Activated CD4-positive, alpha-beta memory T cell treated with anti-CD3 and anti-CD28 coated beads for 36 hours (primary cell): ENCODE data around the gene ACP2. TPM values are rescaled to one million over a fixed set of nuclear protein-coding genes. Genes with fewer than 3 reads are reported as not detected.

ENCODE experiments used
- CTCF ChIA-PET: fragments of 350-600 bp; sonication (Branson Sonifier 250); formaldehyde crosslinking; loops from one replicate; lab custom pipeline; 2021; ENCODE audit warnings: antibody characterized with exemption, inconsistent platforms; lab: Charles Lee
- POLR2A ChIA-PET: fragments of 350-600 bp; sonication (Branson Sonifier 250); formaldehyde crosslinking; loops from one replicate; lab custom pipeline; 2021; ENCODE audit warnings: antibody characterized with exemption; lab: Charles Lee
- DNase-seq: peaks from one replicate; pipeline ENCODE4 v3.0.0-alpha.2; 2020
- H3K27ac Mint-ChIP-seq: one replicate; pipeline ENCODE4 v1.8.0; 2021; ENCODE audit warnings: mixed read lengths
- H3K27me3 Mint-ChIP-seq: one replicate; pipeline ENCODE4 v1.8.0; 2021; ENCODE audit warnings: mixed read lengths
- H3K36me3 Mint-ChIP-seq: one replicate; pipeline ENCODE4 v1.8.0; 2021; ENCODE audit warnings: mixed read lengths
- H3K4me1 Mint-ChIP-seq: one replicate; pipeline ENCODE4 v1.8.0; 2021; ENCODE audit warnings: low read depth, mixed read lengths
- H3K4me3 Mint-ChIP-seq: one replicate; pipeline ENCODE4 v1.8.0; 2021; ENCODE audit warnings: mild to moderate bottlenecking, mixed read lengths
- H3K9me3 Mint-ChIP-seq: one replicate; pipeline ENCODE4 v1.8.0; 2021; ENCODE audit warnings: mixed read lengths
- intact Hi-C: fragments of 100-400 bp; cut with micrococcal nuclease; formaldehyde crosslinking; loops from one replicate; pipeline ENCODE4 v1.15.1; 2023
- total RNA-seq, 2 experiments: library from RNA; stranded (reverse); gene quantifications; one replicate each; pipeline ENCODE4 v1.2.3, GENCODE V29; 2021

Gene ACP2
- 10 to 100 TPM; 10.1 to 12.2 TPM for total RNA-seq

DNA sequence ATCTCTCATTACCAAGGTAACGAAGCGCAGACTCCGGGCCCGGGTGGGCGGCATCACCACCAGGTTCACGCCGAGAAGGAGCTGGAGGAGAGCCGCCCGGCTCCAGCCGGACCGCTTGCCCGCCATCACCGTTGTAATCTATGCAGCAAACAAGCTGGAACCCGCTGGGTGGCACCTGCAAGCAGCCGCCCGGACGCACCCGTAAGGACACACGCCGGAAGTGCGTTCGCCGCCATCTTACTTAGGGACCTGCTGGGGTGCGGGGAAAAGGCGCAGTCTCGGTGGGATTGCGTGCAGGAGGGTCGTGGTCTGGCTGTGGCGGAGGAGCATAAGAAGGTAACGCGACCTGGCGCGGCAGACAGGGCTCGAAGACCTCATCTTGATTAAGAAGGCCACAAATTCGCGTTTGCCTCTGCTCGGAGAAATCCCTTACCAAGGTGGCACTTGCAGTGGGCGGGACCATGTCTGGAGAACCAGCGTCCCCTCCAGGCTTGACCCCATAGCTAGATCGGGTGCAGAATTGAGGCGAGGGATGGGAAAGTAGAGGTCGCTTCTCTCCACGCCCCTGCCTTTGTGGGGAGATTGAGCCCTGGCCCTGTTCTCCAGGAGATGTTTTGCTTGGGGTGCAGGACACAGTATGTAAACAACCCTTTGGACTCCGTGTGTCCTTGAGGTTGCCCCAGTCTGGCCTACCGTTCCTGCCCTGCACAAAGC, at the start of gene ACP2:
ACP2 (minus strand) TSS at position 151 of the 714 bp plus-strand sequence; CDS start at position 126, 25 bp downstream.
- intact Hi-C loops: loop anchor here (1.0 to 5.0 kb wide), 4 partner anchors 20 to 518 kb away; partner anchors contain the start of genes ARFGAP2, DDB2 and FNBP4
- CTCF ChIA-PET: interaction anchor here (0.7 to 3.8 kb wide), 12 partner anchors 9 to 163 kb away, joined by 3 to 34 read pairs (median 8); partner anchors contain the start of genes ARFGAP2, DDB2 and NR1H3

DNA sequence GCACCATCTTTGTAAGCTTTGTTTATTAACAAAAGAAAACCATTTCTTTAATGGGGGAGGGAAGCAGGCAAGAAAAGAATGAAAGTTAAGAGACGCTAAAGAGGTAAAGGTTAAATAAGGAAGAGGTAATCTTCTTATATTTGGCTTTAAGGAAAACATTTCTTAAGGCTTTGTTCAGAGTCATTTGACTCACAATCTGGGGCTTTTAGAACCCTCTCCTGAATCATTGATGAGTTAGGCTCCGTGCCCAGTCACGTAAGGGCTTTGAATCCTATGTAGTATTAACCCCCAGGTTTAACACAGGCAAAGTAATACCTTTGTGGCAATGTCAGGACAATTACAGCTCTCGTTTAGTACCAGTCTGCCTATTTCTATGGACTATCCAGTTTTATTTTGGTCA, 47.4 kb upstream of the ACP2 start:
- no peak overlapping the region for H3K4me3 Mint-ChIP-seq
- H3K36me3 Mint-ChIP-seq: peaks cover 60% of the 10 kb centered on the region
- intact Hi-C loops: no loop called here
- no peaks in the 10 kb centered on the region for H3K27me3 Mint-ChIP-seq
- no peak overlapping the region for H3K27ac Mint-ChIP-seq
- no peak for DNase-seq
- no peaks in the 10 kb centered on the region for H3K4me1 Mint-ChIP-seq
- ChIA-PET POLR2A (no interaction called here), CTCF (interaction anchor here (0.8 to 0.9 kb wide), 2 partner anchors 25 to 78 kb away, joined by 3 read pairs; no protein-coding TSS in a partner anchor)
- H3K9me3 Mint-ChIP-seq: peaks cover 6% of the 10 kb centered on the region

More for the DNA sequence above, at the start of gene ACP2:
- Mint-ChIP-seq H3K4me3 (peak within 1 kb of the TSS; percentile 98), H3K36me3 (peaks cover 12% of the 10 kb centered on the region), H3K27me3 (no peaks in the 10 kb centered on the region), H3K9me3 (no peaks in the 10 kb centered on the region), H3K4me1 (peaks cover 20% of the 10 kb centered on the region), H3K27ac (peak within 1 kb of the TSS; percentile 95)
- peak; percentile 93 for DNase-seq
- POLR2A ChIA-PET: interaction anchor here (0.9 to 2.8 kb wide), 14 partner anchors 10 to 548 kb away, joined by 3 to 27 read pairs (median 5); partner anchors contain the start of genes ARFGAP2, ARHGAP1, DDB2 and PACSIN3

- Mint-ChIP-seq H3K4me1 (no peaks in the 10 kb centered on the region), H3K27ac (no peak overlapping the region), H3K4me3 (no peak overlapping the region), H3K36me3 (peaks cover 60% of the 10 kb centered on the region), H3K9me3 (peaks cover 6% of the 10 kb centered on the region), H3K27me3 (no peaks in the 10 kb centered on the region)
- CTCF ChIA-PET: interaction anchor here (0.8 to 0.9 kb wide), 2 partner anchors 25 to 79 kb away, joined by 3 read pairs; no protein-coding TSS in a partner anchor
- no peak for DNase-seq
- intact Hi-C loops: no loop called here
- POLR2A ChIA-PET: no interaction called here
These were observed 46.8 kb upstream of the ACP2 start for GRCh38 chr11:47295385-47295784.

DNA sequence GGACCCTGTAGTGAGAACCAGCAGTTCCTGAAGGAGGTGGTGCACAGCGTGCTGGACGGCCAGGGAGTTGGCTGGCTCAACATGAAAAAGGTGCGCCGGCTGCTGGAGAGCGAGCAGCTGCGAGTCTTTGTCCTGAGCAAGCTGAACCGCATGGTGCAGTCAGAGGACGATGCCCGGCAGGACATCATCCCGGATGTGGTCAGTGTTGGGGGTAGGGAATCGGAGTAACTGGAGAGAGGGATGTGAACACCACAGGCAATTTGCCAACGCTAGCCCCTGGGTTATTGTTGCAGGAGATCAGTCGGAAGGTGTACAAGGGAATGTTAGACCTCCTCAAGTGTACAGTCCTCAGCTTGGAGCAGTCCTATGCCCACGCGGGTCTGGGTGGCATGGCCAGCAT, 41.2 kb upstream of the ACP2 start:
- POLR2A ChIA-PET: no interaction called here
- H3K27ac Mint-ChIP-seq: no peak overlapping the region

GRCh38 chr11:47288066-47288465, 39.5 kb upstream of the ACP2 start:
- POLR2A ChIA-PET: no interaction called here
- Mint-ChIP-seq H3K27me3 (no peaks in the 10 kb centered on the region), H3K27ac (no peak overlapping the region), H3K36me3 (peaks cover 58% of the 10 kb centered on the region), H3K4me3 (no peak overlapping the region), H3K9me3 (no peaks in the 10 kb centered on the region), H3K4me1 (no peaks in the 10 kb centered on the region)
- intact Hi-C loops: no loop called here
- no peak for DNase-seq
- CTCF ChIA-PET: no interaction called here

More for the DNA sequence above, 41.2 kb upstream of the ACP2 start:
- Mint-ChIP-seq H3K4me1 (no peaks in the 10 kb centered on the region), H3K36me3 (peaks cover 58% of the 10 kb centered on the region), H3K9me3 (no peaks in the 10 kb centered on the region), H3K4me3 (no peak overlapping the region), H3K27me3 (no peaks in the 10 kb centered on the region)
- CTCF ChIA-PET: no interaction called here
- DNase-seq: no peak
- intact Hi-C loops: no loop called here

GRCh38 chr11:47285969-47286770, 37.6 kb upstream of the ACP2 start:
- intact Hi-C loops: no loop called here
- H3K36me3 Mint-ChIP-seq: peaks cover 57% of the 10 kb centered on the region
- no peaks in the 10 kb centered on the region for H3K9me3 Mint-ChIP-seq
- POLR2A ChIA-PET: no interaction called here
- no peak for DNase-seq
- H3K27ac Mint-ChIP-seq: no peak overlapping the region
- H3K4me1 Mint-ChIP-seq: no peaks in the 10 kb centered on the region
- no peaks in the 10 kb centered on the region for H3K27me3 Mint-ChIP-seq
- H3K4me3 Mint-ChIP-seq: no peak overlapping the region
- CTCF ChIA-PET: no interaction called here

- no peaks in the 10 kb centered on the region for H3K9me3 Mint-ChIP-seq
- no peaks in the 10 kb centered on the region for H3K4me1 Mint-ChIP-seq
- no peak overlapping the region for H3K4me3 Mint-ChIP-seq
- no peaks in the 10 kb centered on the region for H3K27me3 Mint-ChIP-seq
- DNase-seq: no peak
- POLR2A ChIA-PET: interaction anchor here (0.9 kb wide), 1 partner anchor 39 kb away, joined by 3 read pairs; no protein-coding TSS in a partner anchor
- CTCF ChIA-PET: no interaction called here
- intact Hi-C loops: no loop called here
- no peak overlapping the region for H3K27ac Mint-ChIP-seq
- peaks cover 45% of the 10 kb centered on the region for H3K36me3 Mint-ChIP-seq
These were observed 35.5 kb upstream of the ACP2 start for GRCh38 chr11:47284151-47284550.

GRCh38 chr11:47282462-47282861, 33.8 kb upstream of the ACP2 start:
- Mint-ChIP-seq H3K9me3 (no peaks in the 10 kb centered on the region), H3K4me3 (no peak overlapping the region), H3K36me3 (peaks cover 43% of the 10 kb centered on the region), H3K27me3 (no peaks in the 10 kb centered on the region), H3K4me1 (no peaks in the 10 kb centered on the region), H3K27ac (no peak overlapping the region)
- DNase-seq: no peak
- CTCF ChIA-PET: no interaction called here
- intact Hi-C loops: no loop called here
- POLR2A ChIA-PET: no interaction called here

DNA sequence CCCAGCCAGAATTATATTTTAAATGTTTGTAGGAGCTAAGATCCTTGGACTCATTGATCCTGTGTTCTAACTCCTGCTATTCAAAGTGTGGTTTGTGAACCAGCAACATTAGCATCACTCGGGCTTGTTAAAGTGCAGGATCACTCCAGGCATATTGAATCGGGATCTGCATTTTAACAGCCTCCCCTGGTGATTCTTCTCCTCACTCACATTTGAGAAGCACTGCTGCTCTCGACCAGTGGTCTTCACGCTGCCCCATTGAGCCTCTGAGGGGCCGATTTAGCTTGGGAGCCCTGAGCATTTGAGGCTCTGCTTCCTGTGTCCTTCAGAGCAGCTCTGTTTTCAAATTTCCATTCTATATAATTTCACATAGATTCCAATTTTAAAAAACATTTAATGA, 32.2 kb upstream of the ACP2 start:
- CTCF ChIA-PET: interaction anchor here (1.4 kb wide), 2 partner anchors 10 to 22 kb away, joined by 6 read pairs; no protein-coding TSS in a partner anchor
- H3K36me3 Mint-ChIP-seq: peaks cover 51% of the 10 kb centered on the region
- intact Hi-C loops: no loop called here
- H3K27me3 Mint-ChIP-seq: no peaks in the 10 kb centered on the region
- H3K4me1 Mint-ChIP-seq: no peaks in the 10 kb centered on the region
- no peak overlapping the region for H3K27ac Mint-ChIP-seq
- H3K4me3 Mint-ChIP-seq: no peak overlapping the region
- H3K9me3 Mint-ChIP-seq: no peaks in the 10 kb centered on the region
- POLR2A ChIA-PET: interaction anchor here (2.1 kb wide), 1 partner anchor 10 kb away, joined by 5 read pairs; no protein-coding TSS in a partner anchor
- DNase-seq: no peak

GRCh38 chr11:47280099-47280498, 31.5 kb upstream of the ACP2 start:
- Mint-ChIP-seq H3K4me3 (no peak overlapping the region), H3K36me3 (peaks cover 49% of the 10 kb centered on the region), H3K4me1 (no peaks in the 10 kb centered on the region), H3K27ac (no peak overlapping the region), H3K27me3 (no peaks in the 10 kb centered on the region), H3K9me3 (no peaks in the 10 kb centered on the region)
- POLR2A ChIA-PET: interaction anchor here (2.1 kb wide), 1 partner anchor 9 kb away, joined by 5 read pairs; no protein-coding TSS in a partner anchor
- DNase-seq: no peak
- intact Hi-C loops: no loop called here
- CTCF ChIA-PET: interaction anchor here (1.4 kb wide), 2 partner anchors 9 to 21 kb away, joined by 6 read pairs; no protein-coding TSS in a partner anchor

GRCh38 chr11:47278769-47279168, 30.2 kb upstream of the ACP2 start:
- H3K9me3 Mint-ChIP-seq: no peaks in the 10 kb centered on the region
- intact Hi-C loops: no loop called here
- no peak overlapping the region for H3K27ac Mint-ChIP-seq
- CTCF ChIA-PET: no interaction called here
- POLR2A ChIA-PET: no interaction called here
- H3K4me3 Mint-ChIP-seq: no peak overlapping the region
- DNase-seq: no peak
- no peaks in the 10 kb centered on the region for H3K4me1 Mint-ChIP-seq
- H3K27me3 Mint-ChIP-seq: no peaks in the 10 kb centered on the region
- H3K36me3 Mint-ChIP-seq: peaks cover 36% of the 10 kb centered on the region

DNA sequence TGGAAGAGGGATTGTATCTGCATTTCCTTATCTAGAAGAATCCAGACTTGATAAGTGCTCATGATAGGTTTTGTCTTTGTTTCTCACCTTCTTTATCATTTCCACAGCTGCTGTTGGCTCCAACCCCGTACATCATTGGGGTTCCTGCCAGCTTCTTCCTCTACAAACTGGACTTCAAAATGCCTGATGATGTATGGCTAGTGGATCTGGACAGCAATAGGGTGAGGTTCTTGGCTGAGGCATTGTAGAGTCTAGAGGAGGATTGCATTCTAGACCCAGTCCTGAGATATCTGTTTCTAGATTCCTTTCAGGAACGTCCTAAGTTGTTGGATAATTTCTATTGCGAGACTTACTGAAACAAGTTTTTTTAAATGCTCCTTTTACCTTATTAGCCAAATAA, 29.4 kb upstream of the ACP2 start:
- no peak for DNase-seq
- Mint-ChIP-seq H3K4me3 (no peak overlapping the region), H3K36me3 (peaks cover 36% of the 10 kb centered on the region), H3K4me1 (peaks cover under 1% of the 10 kb centered on the region), H3K27me3 (no peaks in the 10 kb centered on the region), H3K9me3 (no peaks in the 10 kb centered on the region), H3K27ac (peak overlapping the region; percentile 30)
- POLR2A ChIA-PET: no interaction called here
- CTCF ChIA-PET: no interaction called here
- intact Hi-C loops: no loop called here
